Mammary epithelial cell (primary cell): ENCODE results near the gene NFAT5.

Source experiments
- CTCF ChIP-seq, 2 donors: IDR thresholded peaks in 1 of 2; conservative IDR thresholded peaks in 1 of 2; 2 replicates each; pipeline ENCODE4 v1.5.1; 2011 to 2012; ENCODE audit warnings: inconsistent platforms in 2 of 2, low read length in 2 of 2, mild to moderate bottlenecking in 2 of 2, control low read depth in 1 of 2, low read depth in 1 of 2; ENCODE audit not compliant: insufficient read depth in 1 of 2; ENCODE audit errors: extremely low read depth in 1 of 2
- EZH2 ChIP-seq: IDR thresholded peaks from 2 replicates; pipeline ENCODE4 v1.6.1; 2012; ENCODE audit warnings: low read length, inconsistent platforms, borderline replicate concordance

DNA sequence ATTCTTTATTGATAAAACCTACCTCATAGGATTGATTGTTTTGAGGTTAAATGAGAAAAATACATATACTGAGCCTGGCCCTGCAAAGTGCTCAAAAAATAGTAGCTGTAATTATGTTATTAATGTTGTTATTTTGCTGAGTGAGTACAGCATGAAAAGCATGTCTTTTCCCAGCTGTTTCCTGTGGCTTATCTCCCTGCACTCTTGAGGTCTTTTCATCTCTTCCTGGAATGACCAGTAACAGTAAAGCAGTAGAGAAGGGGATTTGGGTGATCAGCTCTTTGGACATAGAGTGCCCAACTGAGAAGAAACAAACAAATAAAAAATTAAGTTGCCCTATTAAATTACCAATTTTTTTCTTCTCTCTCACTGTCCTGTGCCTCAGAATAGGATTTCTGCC lies 53.7 kb downstream of the NFAT5 start:
- TF ChIP-seq CTCF (conservative IDR thresholded peaks at IDR 0.05 in 1 of 2, IDR thresholded peaks at IDR 0.05 in 1 of 2; ENCODE audit: extremely low read depth in 1 of 2, insufficient read depth in 1 of 2, low read depth in 1 of 2, low read length in 2 of 2) (no peak), EZH2 (no peak)
